GM10266 (cell line): ENCODE measurements around the gene EPHB1.

ENCODE experiments used
- DNase-seq: peaks from one replicate; pipeline ENCODE4 v3.0.0; 2012; ENCODE audit errors: extremely low spot score
- CTCF ChIP-seq: IDR thresholded peaks from 2 replicates; pipeline ENCODE4 v1.5.1; 2012; ENCODE audit warnings: mild to moderate bottlenecking, low read depth; ENCODE audit not compliant: control insufficient read depth, insufficient read depth; ENCODE audit errors: missing control alignments

EPHB1 gene

GRCh38 chr3:135161425-135161824 lies 366.4 kb downstream of the EPHB1 start:
- DNase-seq: no peak
- TF ChIP-seq CTCF: no peak

GRCh38 chr3:135163701-135164100 lies 368.6 kb downstream of the EPHB1 start:
- no peak for DNase-seq
- no peak for TF ChIP-seq CTCF

- TF ChIP-seq CTCF: no peak
- DNase-seq: no peak
Observed at GRCh38 chr3:135165260-135165659, 370.2 kb downstream of the EPHB1 start.

- no peak for TF ChIP-seq CTCF
- no peak for DNase-seq
Observed at GRCh38 chr3:135166266-135166825, 371.3 kb downstream of the EPHB1 start.

- no peak for TF ChIP-seq CTCF
- no peak for DNase-seq
Observed at GRCh38 chr3:135168822-135169221, 373.8 kb downstream of the EPHB1 start.

GRCh38 chr3:135169651-135170050 lies 374.6 kb downstream of the EPHB1 start:
- DNase-seq: no peak
- no peak for TF ChIP-seq CTCF

- DNase-seq: no peak
- no peak for TF ChIP-seq CTCF
Observed at GRCh38 chr3:135170732-135171131, 375.7 kb downstream of the EPHB1 start.
